HFFc6 (cell line): ENCODE measurements around the gene PHF21A. TPM values are rescaled to one million over a fixed set of nuclear protein-coding genes. Genes with fewer than 3 reads are reported as not detected.
"Not testable (repeated sequence)": the region's sequence is repeated elsewhere in the genome, so short reads cannot be mapped to it uniquely, and the experiment has no call there.

Experiments used
- DNase-seq: peaks from one replicate; pipeline ENCODE4 v3.0.0-alpha.2; 2018
- H3K27ac Mint-ChIP-seq: 2 replicates; pipeline ENCODE4 v1.8.0; 2020; ENCODE audit warnings: mild to moderate bottlenecking, mixed read lengths
- H3K27me3 Mint-ChIP-seq: 2 replicates; pipeline ENCODE4 v1.8.0; 2021; ENCODE audit warnings: mild to moderate bottlenecking, moderate library complexity, mixed read lengths; ENCODE audit not compliant: insufficient read depth
- H3K36me3 Mint-ChIP-seq: 2 replicates; pipeline ENCODE4 v1.8.0; 2021; ENCODE audit warnings: low read depth, mixed read lengths
- H3K4me1 Mint-ChIP-seq: 2 replicates; pipeline ENCODE4 v1.8.0; 2020; ENCODE audit warnings: low read depth, mixed read lengths
- H3K4me3 Mint-ChIP-seq: 2 replicates; pipeline ENCODE4 v1.8.0; 2020; ENCODE audit warnings: mild to moderate bottlenecking, moderate library complexity, mixed read lengths
- H3K9me3 Mint-ChIP-seq: 2 replicates; pipeline ENCODE4 v1.8.0; 2020; ENCODE audit warnings: mild to moderate bottlenecking, mixed read lengths
- total RNA-seq, 6 experiments: library from RNA; stranded (reverse); fragmentation: NEBNext Ultra II Directional; extraction: Animal tissue kit (Norgen Biotek cat#: 25700); gene quantifications; 2 replicates in 1 of 6; 3 replicates in 5 of 6; pipeline ENCODE4 v1.2.3, GENCODE V29; 2021
- TF ChIP-seq, protein P1 (sequence below): fragments of 200-600 bp; sonication (generic); IDR thresholded peaks from 2 replicates; pipeline ENCODE4 v1.5.0; 2021; ENCODE audit warnings: antibody characterized with exemption, mild to moderate bottlenecking

Gene PHF21A
- total RNA-seq, 6 experiments from 2014 or later, result 25.5 to 32.4 (median 26.2) TPM

DNA sequence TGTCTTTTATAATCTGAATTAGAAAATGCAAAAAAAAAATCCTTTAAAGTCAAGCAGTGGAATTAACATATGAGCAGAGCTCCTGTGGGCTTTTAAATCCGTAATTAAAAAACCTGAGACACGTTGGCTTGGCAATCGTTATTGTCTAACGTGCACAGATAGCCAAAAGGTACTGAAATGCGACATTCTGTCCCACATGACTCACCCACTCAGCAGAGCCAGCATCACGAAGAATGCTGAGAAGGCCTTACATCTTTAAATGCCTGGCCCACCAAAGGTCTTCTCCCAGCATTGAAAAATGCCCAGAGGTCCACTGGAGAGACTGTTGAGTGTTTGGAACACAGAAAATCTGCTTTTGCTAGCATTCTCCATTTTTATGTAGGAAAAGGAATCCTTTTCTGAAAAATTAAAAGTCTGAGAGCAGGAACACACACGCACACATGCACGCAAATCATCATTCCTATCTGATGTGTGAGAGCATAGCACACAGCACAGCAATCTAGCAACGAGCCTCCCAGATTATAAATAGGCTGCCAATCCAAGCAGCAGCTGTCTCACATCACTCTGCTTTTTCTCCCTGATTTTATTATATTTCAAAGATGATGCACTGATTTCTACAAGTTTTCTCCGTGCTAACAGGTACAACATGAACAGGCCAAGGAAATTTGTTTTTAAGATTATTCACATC is 94.5 kb downstream of the PHF21A start:
- H3K27ac Mint-ChIP-seq, result peak overlapping the region; percentile 95
- 0 out of 2 replicates have a peak, but pooled peaks cover 2% of the 10 kb centered on the region for H3K36me3 Mint-ChIP-seq
- H3K4me3 Mint-ChIP-seq, result peak overlapping the region; percentile 76
- H3K4me1 Mint-ChIP-seq, result peaks cover 31% of the 10 kb centered on the region
- TF ChIP-seq, protein P1, sequence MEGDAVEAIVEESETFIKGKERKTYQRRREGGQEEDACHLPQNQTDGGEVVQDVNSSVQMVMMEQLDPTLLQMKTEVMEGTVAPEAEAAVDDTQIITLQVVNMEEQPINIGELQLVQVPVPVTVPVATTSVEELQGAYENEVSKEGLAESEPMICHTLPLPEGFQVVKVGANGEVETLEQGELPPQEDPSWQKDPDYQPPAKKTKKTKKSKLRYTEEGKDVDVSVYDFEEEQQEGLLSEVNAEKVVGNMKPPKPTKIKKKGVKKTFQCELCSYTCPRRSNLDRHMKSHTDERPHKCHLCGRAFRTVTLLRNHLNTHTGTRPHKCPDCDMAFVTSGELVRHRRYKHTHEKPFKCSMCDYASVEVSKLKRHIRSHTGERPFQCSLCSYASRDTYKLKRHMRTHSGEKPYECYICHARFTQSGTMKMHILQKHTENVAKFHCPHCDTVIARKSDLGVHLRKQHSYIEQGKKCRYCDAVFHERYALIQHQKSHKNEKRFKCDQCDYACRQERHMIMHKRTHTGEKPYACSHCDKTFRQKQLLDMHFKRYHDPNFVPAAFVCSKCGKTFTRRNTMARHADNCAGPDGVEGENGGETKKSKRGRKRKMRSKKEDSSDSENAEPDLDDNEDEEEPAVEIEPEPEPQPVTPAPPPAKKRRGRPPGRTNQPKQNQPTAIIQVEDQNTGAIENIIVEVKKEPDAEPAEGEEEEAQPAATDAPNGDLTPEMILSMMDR, result no peak
- no peaks in the 10 kb centered on the region for H3K27me3 Mint-ChIP-seq
- no peaks in the 10 kb centered on the region for H3K9me3 Mint-ChIP-seq
- DNase-seq, result peak; percentile 62

DNA sequence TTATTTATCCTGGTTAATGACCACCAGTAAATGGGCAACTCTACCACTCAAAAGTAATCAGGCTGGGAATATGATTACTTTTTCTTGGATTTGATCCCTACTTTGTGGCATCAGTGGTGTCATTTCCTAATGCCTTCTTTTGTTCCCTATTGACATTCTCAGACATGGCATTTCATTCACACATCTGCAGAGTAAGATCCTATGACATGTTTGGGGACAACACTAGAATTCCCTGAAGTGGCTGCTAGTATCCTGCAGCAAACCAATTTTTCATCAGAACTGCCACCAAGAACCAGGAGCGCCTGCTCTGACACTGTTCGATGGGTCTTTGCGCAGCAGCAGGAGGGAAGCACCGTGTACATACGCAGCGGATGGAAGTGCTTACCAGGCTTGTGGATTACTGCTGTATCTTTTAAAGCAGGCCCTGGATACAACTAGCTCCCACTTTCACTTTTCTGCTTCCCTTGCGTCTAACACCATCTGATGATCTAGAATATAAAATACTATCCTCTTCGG is 101.1 kb downstream of the PHF21A start:
- Mint-ChIP-seq H3K4me3 (no peak overlapping the region), H3K36me3 (peaks cover 5% of the 10 kb centered on the region; the same call in 1 of the 2 replicates), H3K27me3 (no peaks in the 10 kb centered on the region), H3K27ac (no peak overlapping the region), H3K9me3 (no peaks in the 10 kb centered on the region), H3K4me1 (peaks cover 8% of the 10 kb centered on the region)
- TF ChIP-seq, protein P1, result no peak
- DNase-seq, result no peak

DNA sequence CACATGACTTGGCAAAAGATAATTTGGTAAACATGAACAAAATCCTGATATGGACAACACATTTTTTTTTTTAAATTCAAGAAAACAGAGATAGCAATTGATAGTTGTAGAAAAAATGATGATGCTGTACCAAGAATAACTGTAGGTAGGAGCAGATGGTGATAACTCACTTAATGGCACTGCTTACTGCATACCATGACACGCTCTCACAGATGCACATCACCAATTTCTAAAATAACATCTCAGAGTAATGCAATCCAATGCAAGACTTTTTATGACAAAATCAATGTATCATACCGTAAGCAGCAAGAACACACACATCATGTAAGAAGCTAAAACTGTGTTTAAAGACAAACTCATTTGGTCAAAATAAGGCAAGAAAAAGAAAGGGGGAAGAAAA is 102.6 kb downstream of the PHF21A start:
- H3K4me1 Mint-ChIP-seq, result peaks cover 6% of the 10 kb centered on the region; the same call in 1 of the 2 replicates
- TF ChIP-seq, protein P1, result no peak

DNA sequence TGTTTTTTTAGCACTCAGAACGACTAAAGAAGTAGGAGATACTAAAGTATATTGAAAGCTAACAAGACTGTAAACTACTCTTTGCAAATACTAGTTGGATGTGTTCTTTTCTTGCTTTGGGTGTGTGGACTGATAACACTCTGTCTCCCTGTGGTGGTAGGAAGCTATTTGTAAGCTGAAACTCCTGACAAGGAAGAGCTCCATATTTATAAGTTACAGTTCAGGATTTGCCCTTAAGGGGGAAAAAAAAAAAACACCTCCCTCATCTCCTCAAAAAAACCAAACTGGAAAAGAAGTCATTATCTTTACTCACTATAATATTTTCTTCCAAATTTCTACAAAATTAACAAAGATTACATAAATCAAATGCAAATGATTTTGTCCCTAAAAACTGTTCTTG is 103.9 kb downstream of the PHF21A start:
- no peaks in the 10 kb centered on the region for H3K9me3 Mint-ChIP-seq
- DNase-seq, result no peak
- TF ChIP-seq, protein P1, result 0 out of 2 replicates have a peak, but pooled peaks have one; percentile 29
- no peak overlapping the region for H3K27ac Mint-ChIP-seq
- no peak overlapping the region for H3K4me3 Mint-ChIP-seq
- H3K27me3 Mint-ChIP-seq, result no peaks in the 10 kb centered on the region
- H3K4me1 Mint-ChIP-seq, result peaks cover 6% of the 10 kb centered on the region; the same call in 1 of the 2 replicates
- H3K36me3 Mint-ChIP-seq, result peaks cover 8% of the 10 kb centered on the region; the same call in 1 of the 2 replicates

More for the DNA sequence above, 102.6 kb downstream of the PHF21A start:
- Mint-ChIP-seq H3K36me3 (peaks cover 8% of the 10 kb centered on the region; the same call in 1 of the 2 replicates), H3K27me3 (no peaks in the 10 kb centered on the region), H3K4me3 (no peak overlapping the region), H3K27ac (no peak overlapping the region), H3K9me3 (no peaks in the 10 kb centered on the region)
- DNase-seq, result no peak

DNA sequence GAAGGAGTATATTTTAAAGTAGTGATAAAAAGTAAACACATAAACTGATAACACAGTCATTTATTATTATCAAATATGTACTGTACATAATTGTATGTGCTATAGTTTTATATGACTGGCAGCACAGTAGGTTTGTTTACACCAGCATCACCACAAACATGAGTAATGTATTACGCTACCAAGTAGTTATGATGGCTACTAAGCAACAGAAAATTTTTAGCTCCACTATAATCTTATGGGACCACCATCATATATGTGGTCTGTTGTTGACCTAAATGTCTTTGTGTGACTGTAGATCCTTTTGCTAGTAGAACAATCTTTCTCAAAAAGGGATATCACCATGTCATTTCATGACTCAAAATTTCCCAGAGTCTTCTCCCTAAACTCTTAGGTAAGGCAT is 105.3 kb downstream of the PHF21A start:
- Mint-ChIP-seq H3K27ac (no peak overlapping the region), H3K4me1 (peaks cover 6% of the 10 kb centered on the region; the same call in 1 of the 2 replicates), H3K9me3 (no peaks in the 10 kb centered on the region), H3K4me3 (no peak overlapping the region), H3K36me3 (peaks cover 3% of the 10 kb centered on the region; the same call in 1 of the 2 replicates), H3K27me3 (no peaks in the 10 kb centered on the region)
- TF ChIP-seq, protein P1, result no peak
- no peak for DNase-seq

DNA sequence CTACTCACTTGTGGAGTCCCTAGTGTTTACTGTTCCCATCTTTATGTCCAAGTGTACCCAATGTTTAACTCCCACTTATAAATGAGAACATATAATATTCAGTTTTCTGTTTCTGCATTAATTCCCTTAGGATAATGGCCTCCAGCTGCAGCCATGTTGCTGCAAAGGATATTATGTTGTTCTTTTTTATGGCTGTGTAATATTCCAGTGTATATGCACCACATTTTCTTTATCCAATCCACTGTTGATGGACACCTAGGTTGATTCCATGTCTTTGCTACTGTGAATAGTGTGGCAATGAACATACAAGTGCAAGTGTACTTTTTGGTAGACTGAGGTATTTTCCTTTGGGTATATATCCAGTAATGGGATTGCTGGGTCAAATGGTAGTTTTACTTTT is 107.1 kb downstream of the PHF21A start:
- not testable (repeated sequence) for H3K9me3 Mint-ChIP-seq, H3K4me1 Mint-ChIP-seq, H3K4me3 Mint-ChIP-seq, H3K36me3 Mint-ChIP-seq, DNase-seq, H3K27me3 Mint-ChIP-seq, H3K27ac Mint-ChIP-seq
